IMR-90 (cell line): ENCODE results near the gene CMIP. TPM values are rescaled to one million over a fixed set of nuclear protein-coding genes. Genes with fewer than 3 reads are reported as not detected.

Experiments used
- ATAC-seq: fragments of 200-7000 bp; cut with Tn5 transposase; 2 replicates; pipeline ENCODE4 v1.9.1; 2020; ENCODE audit warnings: low read depth, mild to moderate bottlenecking, moderate library complexity
- BruUV-seq: library from RNA; stranded (reverse); fragments of 400-500 nt; replicated peaks from 2 replicates; lab custom pipeline; 2021; lab: Mats Ljungman, UMichigan
- CTCF ChIA-PET: fragments of 300-600 bp; formaldehyde crosslinking; extraction: SDS; loops from one replicate; lab custom pipeline; 2021; ENCODE audit warnings: antibody characterized with exemption; lab: Yijun Ruan, JAX
- POLR2A ChIA-PET: fragments of 300-600 bp; sonication (Branson Sonifier 250); formaldehyde crosslinking; loops from one replicate; lab custom pipeline; 2022; ENCODE audit warnings: antibody characterized with exemption; ENCODE audit not compliant: unreplicated experiment; lab: Charles Lee
- DNase-seq: peaks from one replicate; pipeline ENCODE4 v3.0.0; 2013
- H2AFZ ChIP-seq: replicated peaks from 2 replicates; pipeline ENCODE3; 2013; ENCODE audit warnings: low read length, mild to moderate bottlenecking; ENCODE audit not compliant: poor library complexity
- H2AK5ac ChIP-seq: 2 replicates; pipeline ENCODE4 v1.6.1; 2013; ENCODE audit warnings: low read depth, low read length, inconsistent platforms
- H2AK9ac ChIP-seq: replicated peaks from 2 replicates; pipeline ENCODE3; 2013; ENCODE audit warnings: mild to moderate bottlenecking, low read depth, low read length, moderate library complexity; ENCODE audit not compliant: poor library complexity
- H2BK120ac ChIP-seq: 2 replicates; pipeline ENCODE4 v1.6.1; 2013; ENCODE audit warnings: low read depth, low read length, inconsistent platforms
- H2BK15ac ChIP-seq: 3 replicates; pipeline ENCODE4 v1.6.1; 2013; ENCODE audit warnings: low read depth, low read length, inconsistent platforms
- H2BK20ac ChIP-seq: 2 replicates; pipeline ENCODE4 v1.6.1; 2013; ENCODE audit warnings: low read depth, mild to moderate bottlenecking, inconsistent platforms, low read length, moderate library complexity
- H2BK5ac ChIP-seq: 2 replicates; pipeline ENCODE4 v1.6.1; 2013; ENCODE audit warnings: mild to moderate bottlenecking, low read depth, low read length, inconsistent platforms; ENCODE audit not compliant: poor library complexity, severe bottlenecking
- H3K14ac ChIP-seq: replicated peaks from 2 replicates; pipeline ENCODE4 v1.6.1; 2013; ENCODE audit warnings: low read depth, low read length, inconsistent platforms
- H3K18ac ChIP-seq: 2 replicates; pipeline ENCODE4 v1.6.1; 2013; ENCODE audit warnings: low read depth, low read length, control low read depth
- H3K23ac ChIP-seq: 2 replicates; pipeline ENCODE4 v1.6.1; 2013; ENCODE audit warnings: low read depth, low read length, inconsistent platforms
- H3K27ac ChIP-seq: 2 replicates; pipeline ENCODE4 v1.5.1; 2013; ENCODE audit warnings: mild to moderate bottlenecking, control low read depth, low read length; ENCODE audit not compliant: insufficient read depth
- H3K27me3 ChIP-seq: 2 replicates; pipeline ENCODE4 v1.6.1; 2013; ENCODE audit warnings: low read length; ENCODE audit not compliant: control insufficient read depth, insufficient read depth
- H3K36me3 ChIP-seq: 2 replicates; pipeline ENCODE4 v1.6.1; 2013; ENCODE audit warnings: low read length, mixed read lengths; ENCODE audit not compliant: control insufficient read depth, insufficient read depth
- H3K4ac ChIP-seq: 2 replicates; pipeline ENCODE4 v1.6.1; 2013; ENCODE audit warnings: low read depth, low read length, inconsistent platforms
- H3K4me1 ChIP-seq: 2 replicates; pipeline ENCODE4 v1.6.1; 2013; ENCODE audit warnings: low read length, mixed read lengths; ENCODE audit not compliant: control insufficient read depth, insufficient read depth
- H3K4me2 ChIP-seq: 2 replicates; pipeline ENCODE4 v1.6.1; 2013; ENCODE audit warnings: low read depth, mild to moderate bottlenecking, control low read depth, low read length, moderate library complexity
- H3K4me3 ChIP-seq: 2 replicates; pipeline ENCODE4 v1.5.1; 2013; ENCODE audit warnings: low read depth, mild to moderate bottlenecking, control low read depth, low read length, moderate library complexity; ENCODE audit not compliant: insufficient read depth
- H3K56ac ChIP-seq: 2 replicates; pipeline ENCODE4 v1.6.1; 2013; ENCODE audit warnings: low read length, inconsistent platforms; ENCODE audit not compliant: insufficient read depth; ENCODE audit errors: extremely low read depth
- H3K79me1 ChIP-seq, 2 experiments: 2 replicates each; pipeline ENCODE4 v1.6.1; 2013; ENCODE audit warnings: low read length in 2 of 2, inconsistent platforms in 1 of 2, low read depth in 1 of 2
- H3K9ac ChIP-seq: 2 replicates; pipeline ENCODE4 v1.6.1; 2013; ENCODE audit warnings: low read depth, low read length, control low read depth
- H3K9me1 ChIP-seq: 2 replicates; pipeline ENCODE4 v1.6.1; 2013; ENCODE audit warnings: low read length, inconsistent platforms; ENCODE audit not compliant: insufficient read depth
- H3K9me3 ChIP-seq: 2 replicates; pipeline ENCODE4 v1.6.1; 2013; ENCODE audit warnings: low read length; ENCODE audit not compliant: control insufficient read depth, insufficient read depth
- H4K20me1 ChIP-seq: 2 replicates; pipeline ENCODE4 v1.6.1; 2013; ENCODE audit warnings: low read length, inconsistent platforms; ENCODE audit not compliant: insufficient read depth
- H4K5ac ChIP-seq: 2 replicates; pipeline ENCODE4 v1.6.1; 2013; ENCODE audit warnings: mild to moderate bottlenecking, low read depth, low read length, control low read depth
- H4K8ac ChIP-seq, 2 experiments: 2 replicates each; pipeline ENCODE4 v1.6.1; 2013; ENCODE audit warnings: low read depth in 2 of 2, low read length in 2 of 2, control low read depth in 1 of 2, inconsistent platforms in 1 of 2
- H4K91ac ChIP-seq: 2 replicates; pipeline ENCODE4 v1.6.1; 2013; ENCODE audit warnings: low read depth, low read length, inconsistent platforms; ENCODE audit not compliant: insufficient read depth
- BHLHE40 ChIP-seq: fragments of 150-350 bp; IDR thresholded peaks from 2 replicates; pipeline ENCODE4 v1.6.1; 2016; ENCODE audit warnings: mild to moderate bottlenecking, low read depth, low read length
- CEBPB ChIP-seq: IDR thresholded peaks from 2 replicates; pipeline ENCODE4 v1.6.1; 2012; ENCODE audit warnings: low read depth, low read length, improper control_type of control experiment
- CHD1 ChIP-seq: IDR thresholded peaks from 2 replicates; pipeline ENCODE4 v1.6.1; 2012; ENCODE audit warnings: low read depth, low read length, improper control_type of control experiment
- FOS ChIP-seq: fragments of 150-350 bp; IDR thresholded peaks from 2 replicates; pipeline ENCODE4 v1.6.1; 2016; ENCODE audit warnings: low read depth, low read length
- MAFK ChIP-seq: IDR thresholded peaks from 2 replicates; pipeline ENCODE4 v1.6.1; 2012; ENCODE audit warnings: low read depth, low read length, improper control_type of control experiment
- MAZ ChIP-seq: IDR thresholded peaks from 2 replicates; pipeline ENCODE4 v1.6.1; 2012; ENCODE audit warnings: low read depth, mild to moderate bottlenecking, low read length, improper control_type of control experiment, moderate library complexity, borderline replicate concordance
- MXI1 ChIP-seq: IDR thresholded peaks from 2 replicates; pipeline ENCODE4 v1.6.1; 2012; ENCODE audit warnings: low read depth, mild to moderate bottlenecking, low read length, moderate library complexity, borderline replicate concordance
- NFE2L2 ChIP-seq: fragments of 150-350 bp; IDR thresholded peaks from 2 replicates; pipeline ENCODE4 v1.6.1; 2016; ENCODE audit warnings: low read depth, mild to moderate bottlenecking, low read length
- POLR2A ChIP-seq: IDR thresholded peaks from 2 replicates; pipeline ENCODE4 v1.6.1; 2012; ENCODE audit warnings: mild to moderate bottlenecking, low read depth, low read length
- RAD21 ChIP-seq: IDR thresholded peaks from 2 replicates; pipeline ENCODE4 v1.6.1; 2012; ENCODE audit warnings: low read length, improper control_type of control experiment
- RCOR1 ChIP-seq: IDR thresholded peaks from 2 replicates; pipeline ENCODE4 v1.6.1; 2012; ENCODE audit warnings: mild to moderate bottlenecking, low read length, improper control_type of control experiment; ENCODE audit not compliant: insufficient replicate concordance
- RFX5 ChIP-seq: IDR thresholded peaks from 2 replicates; pipeline ENCODE4 v1.8.0; 2012; ENCODE audit warnings: low read depth, mild to moderate bottlenecking, low read length, moderate library complexity
- SMC3 ChIP-seq: fragments of 150-350 bp; IDR thresholded peaks from 2 replicates; pipeline ENCODE4 v1.6.1; 2016; ENCODE audit warnings: low read depth, mild to moderate bottlenecking, antibody characterized with exemption, low read length, moderate library complexity
- WGBS, 2 experiments: methylation state at CpG; one replicate each; pipeline versions ENCODE4 v1.1.5 to v1.1.7; 2013; ENCODE audit warnings: missing lambda C conversion rate in 2 of 2; ENCODE audit not compliant: insufficient read length in 1 of 2; ENCODE audit errors: extremely low coverage in 2 of 2; 5-methylcytosine and 5-hydroxymethylcytosine counted together
- dilution Hi-C: fragments of 300-500 bp; cut with HindIII; formaldehyde crosslinking; loops from one replicate; pipeline ENCODE4 v1.14.3; 2018; ENCODE audit warnings: low sequenced_read_pairs; ENCODE audit not compliant: unreplicated experiment
- in situ Hi-C: fragments of 300-500 bp; cut with MboI; formaldehyde crosslinking; loops from 3 replicates; pipeline ENCODE4 v1.14.3; 2019; ENCODE audit warnings: low sequenced_read_pairs, inconsistent platforms, mixed read lengths
- intact Hi-C: fragments of 100-400 bp; cut with micrococcal nuclease; formaldehyde crosslinking; loops from 2 replicates; pipeline ENCODE4 v1.10.0; 2022
- polyA plus RNA-seq, 3 experiments: library from polyadenylated mRNA; depleted of rRNA; stranded (reverse); fragments of >200 nt; gene quantifications; 2 replicates each; pipeline ENCODE4 v1.2.3, GENCODE V29; 2012; ENCODE audit warnings: low replicate concordance in 1 of 3
- total RNA-seq: library from RNA; depleted of rRNA; stranded (reverse); fragments of >200 nt; gene quantifications from 2 replicates; pipeline ENCODE4 v1.2.3, GENCODE V29; 2012
- TF ChIP-seq, protein P1 (sequence below): fragments of 150-350 bp; IDR thresholded peaks from 2 replicates; pipeline ENCODE4 v1.6.1; 2017; ENCODE audit warnings: mild to moderate bottlenecking, antibody characterized with exemption, low read length, low read depth
- TF ChIP-seq, protein P2 (sequence below): fragments of 150-350 bp; IDR thresholded peaks from 2 replicates; pipeline ENCODE4 v1.6.1; 2016; ENCODE audit warnings: low read depth, mild to moderate bottlenecking, low read length, moderate library complexity, borderline replicate concordance
- TF ChIP-seq, protein P3 (sequence below): conservative IDR thresholded peaks from 2 replicates; pipeline ENCODE4 v1.5.1; 2012; ENCODE audit warnings: mild to moderate bottlenecking, low read depth, low read length, improper control_type of control experiment

CMIP gene
- total and polyA plus RNA-seq, 2 of the 4 experiments (the other 2 are of a cell fraction) = 3.2 to 11.6 TPM

DNA sequence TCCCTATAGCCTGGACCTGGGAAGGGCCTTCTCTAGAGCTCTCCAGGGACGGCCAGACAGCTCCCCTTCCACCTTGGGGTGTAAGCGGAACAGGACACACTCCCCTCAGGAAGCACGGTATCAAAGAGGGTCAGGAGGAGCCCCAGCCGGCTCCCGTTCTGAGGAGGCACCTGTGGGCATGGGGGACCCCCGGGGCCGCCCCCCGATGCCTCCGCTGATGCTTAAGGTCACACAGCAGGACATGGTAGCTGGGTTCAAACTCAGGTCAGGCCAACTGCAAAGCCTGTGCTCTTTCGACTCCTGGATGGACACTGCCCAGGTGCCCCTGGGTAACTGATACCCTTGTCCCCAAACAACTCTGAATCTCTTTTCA is 49.8 kb downstream of the CMIP start:
- DNase-seq (no peak), ATAC-seq (no peak)
- in situ Hi-C loops = no loop called here
- intact Hi-C loops = no loop called here
- peak overlapping the region; percentile 5; the same call in 1 of the 2 replicates for H3K27ac ChIP-seq
- H2BK120ac ChIP-seq = 0 out of 2 replicates have a peak overlapping the region, but pooled peaks have one; percentile 44
- peaks cover 22% of the 10 kb centered on the region for H3K4me1 ChIP-seq
- ChIA-PET POLR2A (no interaction called here), CTCF (no interaction called here)
- peak overlapping the region; percentile 8 for H3K4ac ChIP-seq
- H3K4me2 ChIP-seq = no peak overlapping the region
- no peak overlapping the region for H2BK20ac ChIP-seq
- H3K4me3 ChIP-seq = no peak overlapping the region
- peaks cover 26% of the 10 kb centered on the region for H3K9me1 ChIP-seq
- peak overlapping the region; percentile 24 for H2BK5ac ChIP-seq
- WGBS, 2 experiments = 93% methylated on average over 3 of the region's 10 CpGs; no CpG with 5 or more reads in 1 of the 2 experiments
- H3K9me3 ChIP-seq = no peaks in the 10 kb centered on the region
- peak overlapping the region; percentile 6 for H2AFZ ChIP-seq
- H2BK15ac ChIP-seq = no peak overlapping the region; the same call in 2 of the 3 replicates
- H2AK5ac ChIP-seq = peak overlapping the region; percentile 44
- peak overlapping the region; percentile 38; the same call in 1 of the 2 replicates for H4K91ac ChIP-seq
- H4K8ac ChIP-seq = no peak overlapping the region
- H2AK9ac ChIP-seq = peak overlapping the region; percentile 3
- BruUV-seq = no TSS peak
- no peak overlapping the region for H3K18ac ChIP-seq
- H3K14ac ChIP-seq = no peak overlapping the region
- H4K20me1 ChIP-seq = peaks cover 64% of the 10 kb centered on the region
- no peak overlapping the region for H3K9ac ChIP-seq
- no peak overlapping the region for H4K5ac ChIP-seq
- H3K36me3 ChIP-seq = peaks cover 3% of the 10 kb centered on the region; the same call in 1 of the 2 replicates
- peaks cover 28 to 87% of the 10 kb centered on the region in 2 experiments for H3K79me1 ChIP-seq
- dilution Hi-C loops = no loop called here
- no peak overlapping the region for H3K56ac ChIP-seq
- no peaks in the 10 kb centered on the region for H3K27me3 ChIP-seq
- H3K23ac ChIP-seq = no peak overlapping the region
- no peak for TF ChIP-seq POLR2A
- TF ChIP-seq CHD1 = no peak
- TF ChIP-seq RFX5 = no peak
- TF ChIP-seq MAZ = no peak
- TF ChIP-seq BHLHE40 = no peak
- TF ChIP-seq, protein P1, sequence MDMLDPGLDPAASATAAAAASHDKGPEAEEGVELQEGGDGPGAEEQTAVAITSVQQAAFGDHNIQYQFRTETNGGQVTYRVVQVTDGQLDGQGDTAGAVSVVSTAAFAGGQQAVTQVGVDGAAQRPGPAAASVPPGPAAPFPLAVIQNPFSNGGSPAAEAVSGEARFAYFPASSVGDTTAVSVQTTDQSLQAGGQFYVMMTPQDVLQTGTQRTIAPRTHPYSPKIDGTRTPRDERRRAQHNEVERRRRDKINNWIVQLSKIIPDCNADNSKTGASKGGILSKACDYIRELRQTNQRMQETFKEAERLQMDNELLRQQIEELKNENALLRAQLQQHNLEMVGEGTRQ = no peak
- no peak for TF ChIP-seq SMC3
- TF ChIP-seq MXI1 = no peak
- no peak for TF ChIP-seq FOS
- TF ChIP-seq MAFK = no peak
- TF ChIP-seq RCOR1 = no peak
- no peak for TF ChIP-seq NFE2L2
- TF ChIP-seq RAD21 = no peak
- TF ChIP-seq, protein P2, sequence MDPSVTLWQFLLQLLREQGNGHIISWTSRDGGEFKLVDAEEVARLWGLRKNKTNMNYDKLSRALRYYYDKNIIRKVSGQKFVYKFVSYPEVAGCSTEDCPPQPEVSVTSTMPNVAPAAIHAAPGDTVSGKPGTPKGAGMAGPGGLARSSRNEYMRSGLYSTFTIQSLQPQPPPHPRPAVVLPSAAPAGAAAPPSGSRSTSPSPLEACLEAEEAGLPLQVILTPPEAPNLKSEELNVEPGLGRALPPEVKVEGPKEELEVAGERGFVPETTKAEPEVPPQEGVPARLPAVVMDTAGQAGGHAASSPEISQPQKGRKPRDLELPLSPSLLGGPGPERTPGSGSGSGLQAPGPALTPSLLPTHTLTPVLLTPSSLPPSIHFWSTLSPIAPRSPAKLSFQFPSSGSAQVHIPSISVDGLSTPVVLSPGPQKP = no peak
- TF ChIP-seq CEBPB = no peak
- TF ChIP-seq, protein P3, sequence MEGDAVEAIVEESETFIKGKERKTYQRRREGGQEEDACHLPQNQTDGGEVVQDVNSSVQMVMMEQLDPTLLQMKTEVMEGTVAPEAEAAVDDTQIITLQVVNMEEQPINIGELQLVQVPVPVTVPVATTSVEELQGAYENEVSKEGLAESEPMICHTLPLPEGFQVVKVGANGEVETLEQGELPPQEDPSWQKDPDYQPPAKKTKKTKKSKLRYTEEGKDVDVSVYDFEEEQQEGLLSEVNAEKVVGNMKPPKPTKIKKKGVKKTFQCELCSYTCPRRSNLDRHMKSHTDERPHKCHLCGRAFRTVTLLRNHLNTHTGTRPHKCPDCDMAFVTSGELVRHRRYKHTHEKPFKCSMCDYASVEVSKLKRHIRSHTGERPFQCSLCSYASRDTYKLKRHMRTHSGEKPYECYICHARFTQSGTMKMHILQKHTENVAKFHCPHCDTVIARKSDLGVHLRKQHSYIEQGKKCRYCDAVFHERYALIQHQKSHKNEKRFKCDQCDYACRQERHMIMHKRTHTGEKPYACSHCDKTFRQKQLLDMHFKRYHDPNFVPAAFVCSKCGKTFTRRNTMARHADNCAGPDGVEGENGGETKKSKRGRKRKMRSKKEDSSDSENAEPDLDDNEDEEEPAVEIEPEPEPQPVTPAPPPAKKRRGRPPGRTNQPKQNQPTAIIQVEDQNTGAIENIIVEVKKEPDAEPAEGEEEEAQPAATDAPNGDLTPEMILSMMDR = no peak
